ENCODE results near the gene LRP6. TPM values are rescaled to one million over a fixed set of nuclear protein-coding genes. Genes with fewer than 3 reads are reported as not detected.
A peak's percentile ranks its signal among the peaks of the same experiment; 100 is the strongest.
"Not testable (repeated sequence)": the region's sequence is repeated elsewhere in the genome, so short reads cannot be mapped to it uniquely, and the experiment has no call there.

Gene LRP6
- total RNA-seq, 2 experiments from 2014 or later: 1.4 to 1.6 TPM

GRCh38 chr12:12141000-12141399 lies 125.8 kb downstream of the LRP6 start:
- POLR2A ChIA-PET: no interaction called here
- DNase-seq: no peak
- no peak overlapping the region for H3K4me3 Mint-ChIP-seq
- peaks cover 2% of the 10 kb centered on the region for H3K27me3 Mint-ChIP-seq
- no peaks in the 10 kb centered on the region for H3K9me3 Mint-ChIP-seq
- no peak overlapping the region for H3K27ac Mint-ChIP-seq
- H3K4me1 Mint-ChIP-seq: no peaks in the 10 kb centered on the region
- no peaks in the 10 kb centered on the region for H3K36me3 Mint-ChIP-seq (ENCODE audit: low read depth)
- CTCF ChIA-PET: no interaction called here

GRCh38 chr12:12138203-12139154 lies 128.4 kb downstream of the LRP6 start:
- H3K36me3 Mint-ChIP-seq (ENCODE audit: low read depth): no peaks in the 10 kb centered on the region
- CTCF ChIA-PET: no interaction called here
- no peak overlapping the region for H3K4me3 Mint-ChIP-seq
- no peaks in the 10 kb centered on the region for H3K4me1 Mint-ChIP-seq
- H3K9me3 Mint-ChIP-seq: no peaks in the 10 kb centered on the region
- POLR2A ChIA-PET: no interaction called here
- peaks cover 2% of the 10 kb centered on the region for H3K27me3 Mint-ChIP-seq
- H3K27ac Mint-ChIP-seq: no peak overlapping the region
- DNase-seq: no peak

GRCh38 chr12:12133785-12134184 lies 133.1 kb downstream of the LRP6 start:
- H3K4me1 Mint-ChIP-seq: no peaks in the 10 kb centered on the region
- no peak overlapping the region for H3K4me3 Mint-ChIP-seq
- DNase-seq: no peak
- no peaks in the 10 kb centered on the region for H3K36me3 Mint-ChIP-seq (ENCODE audit: low read depth)
- no peaks in the 10 kb centered on the region for H3K9me3 Mint-ChIP-seq
- ChIA-PET CTCF (no interaction called here), POLR2A (no interaction called here)
- no peak overlapping the region for H3K27ac Mint-ChIP-seq
- no peaks in the 10 kb centered on the region for H3K27me3 Mint-ChIP-seq

- no peak overlapping the region for H3K4me3 Mint-ChIP-seq
- no peaks in the 10 kb centered on the region for H3K27me3 Mint-ChIP-seq
- no peak overlapping the region for H3K27ac Mint-ChIP-seq
- no peaks in the 10 kb centered on the region for H3K4me1 Mint-ChIP-seq
- no peaks in the 10 kb centered on the region for H3K9me3 Mint-ChIP-seq
- CTCF ChIA-PET: no interaction called here
- POLR2A ChIA-PET: no interaction called here
- DNase-seq: no peak
- no peaks in the 10 kb centered on the region for H3K36me3 Mint-ChIP-seq (ENCODE audit: low read depth)
Observed at GRCh38 chr12:12133259-12133658, 133.6 kb downstream of the LRP6 start.

DNA sequence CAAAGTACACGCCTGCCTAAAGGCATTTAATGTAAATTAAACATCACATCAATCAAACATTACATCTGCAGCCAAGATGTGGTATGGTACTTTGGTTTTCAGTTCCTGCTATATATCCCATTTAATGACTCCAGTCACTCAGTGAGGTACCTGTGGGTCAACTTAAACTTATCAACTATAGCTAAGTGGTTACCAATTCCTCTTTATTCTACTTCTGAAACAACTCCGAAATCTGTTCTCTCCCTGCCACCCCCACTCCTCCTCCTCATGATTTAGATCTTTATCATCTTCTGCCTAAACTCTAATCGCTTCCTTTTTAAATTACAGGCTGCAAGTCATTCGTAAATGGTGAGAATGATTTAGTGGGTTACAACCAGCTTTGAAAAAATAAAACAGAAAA lies 138.2 kb downstream of the LRP6 start:
- Mint-ChIP-seq H3K27ac (no peak overlapping the region), H3K4me3 (no peak overlapping the region), H3K36me3 (ENCODE audit: low read depth) (no peaks in the 10 kb centered on the region), H3K4me1 (no peaks in the 10 kb centered on the region), H3K9me3 (no peaks in the 10 kb centered on the region), H3K27me3 (no peaks in the 10 kb centered on the region)
- no peak for DNase-seq
- ChIA-PET CTCF (interaction anchor here (0.9 to 1.0 kb wide), 2 partner anchors 14 to 32 kb away, joined by 3 to 4 read pairs; no protein-coding TSS in a partner anchor), POLR2A (no interaction called here)

- Mint-ChIP-seq H3K27me3 (no peaks in the 10 kb centered on the region), H3K9me3 (no peaks in the 10 kb centered on the region), H3K36me3 (ENCODE audit: low read depth) (no peaks in the 10 kb centered on the region), H3K4me3 (no peak overlapping the region), H3K4me1 (no peaks in the 10 kb centered on the region), H3K27ac (no peak overlapping the region)
- ChIA-PET CTCF (no interaction called here), POLR2A (no interaction called here)
- DNase-seq: no peak
Observed at GRCh38 chr12:12127304-12127703, 139.5 kb downstream of the LRP6 start.

DNA sequence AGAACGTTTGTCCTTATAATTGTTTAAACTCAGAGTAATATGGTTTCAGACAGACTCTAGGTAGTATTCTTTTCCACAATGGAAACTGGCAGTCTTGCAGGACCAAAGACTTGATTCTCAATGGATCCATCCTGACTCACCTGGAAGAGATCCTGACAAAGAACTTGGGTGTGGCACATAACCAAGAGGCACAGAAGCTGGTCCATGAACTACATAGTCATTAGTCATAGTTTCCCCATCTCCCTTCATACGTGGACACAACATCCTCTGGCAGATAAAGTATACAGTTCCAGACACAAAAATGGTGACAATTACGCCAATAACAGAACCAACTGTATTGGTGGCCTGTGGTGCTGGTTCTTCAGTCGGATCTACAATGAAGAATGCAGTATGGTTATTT lies 140.3 kb downstream of the LRP6 start:
- Mint-ChIP-seq H3K9me3 (no peaks in the 10 kb centered on the region), H3K27me3 (no peaks in the 10 kb centered on the region), H3K4me3 (no peak overlapping the region), H3K27ac (no peak overlapping the region), H3K36me3 (ENCODE audit: low read depth) (no peaks in the 10 kb centered on the region), H3K4me1 (no peaks in the 10 kb centered on the region)
- ChIA-PET POLR2A (no interaction called here), CTCF (interaction anchor here (0.6 kb wide), 1 partner anchor 194 kb away, joined by 3 read pairs; no protein-coding TSS in a partner anchor)
- DNase-seq: no peak

DNA sequence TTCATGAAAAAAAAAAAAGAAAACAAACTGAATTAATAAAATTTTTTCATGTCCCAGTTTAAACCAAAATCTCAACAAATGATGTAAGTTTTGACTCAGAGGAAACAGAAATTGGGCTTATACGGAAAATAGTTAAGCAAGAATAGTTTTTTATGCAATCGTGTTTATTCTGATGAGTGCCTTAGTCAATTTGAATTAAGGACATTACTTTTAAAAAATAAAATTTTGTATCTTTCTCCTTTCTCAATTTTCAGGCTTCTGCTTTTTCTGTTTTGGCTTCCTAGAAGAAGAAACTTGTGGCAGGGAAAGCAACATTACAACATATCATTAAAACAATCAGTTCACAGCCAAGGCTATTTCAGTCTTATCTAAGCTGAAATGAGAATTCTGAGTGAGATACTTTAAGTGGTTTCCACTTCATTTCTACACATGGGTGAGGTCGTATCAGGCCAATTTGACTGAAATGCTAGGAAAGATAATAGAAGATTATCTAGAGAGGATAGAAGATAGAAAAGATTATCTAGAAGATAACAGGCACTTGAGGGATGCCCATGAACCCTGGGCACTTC lies 143.7 kb downstream of the LRP6 start:
- H3K4me1 Mint-ChIP-seq: no peaks in the 10 kb centered on the region
- no peaks in the 10 kb centered on the region for H3K27me3 Mint-ChIP-seq
- no peaks in the 10 kb centered on the region for H3K36me3 Mint-ChIP-seq (ENCODE audit: low read depth)
- no peak overlapping the region for H3K4me3 Mint-ChIP-seq
- no peak overlapping the region for H3K27ac Mint-ChIP-seq
- ChIA-PET POLR2A (no interaction called here), CTCF (no interaction called here)
- no peaks in the 10 kb centered on the region for H3K9me3 Mint-ChIP-seq
- DNase-seq: no peak

DNA sequence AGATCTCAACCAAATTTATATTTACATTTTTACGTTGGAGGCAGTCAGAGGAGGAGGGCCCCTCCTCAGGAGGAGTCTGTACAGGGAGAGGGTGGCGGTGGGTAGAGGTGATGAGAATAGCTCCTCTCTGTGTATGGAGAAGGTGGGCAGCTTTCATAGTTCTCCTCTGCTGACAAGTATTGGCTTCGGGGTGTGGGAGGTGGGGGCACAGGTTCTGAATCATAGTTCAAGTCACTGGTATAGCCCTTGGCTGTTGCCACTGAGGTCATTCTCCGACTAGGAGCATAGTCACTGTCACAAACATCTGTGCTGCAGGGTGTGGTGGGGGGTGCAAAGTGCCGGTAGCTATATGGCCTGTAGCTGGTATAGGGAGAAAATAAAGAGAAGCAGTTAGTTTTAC lies 145.8 kb downstream of the LRP6 start:
- CTCF ChIA-PET: interaction anchor here (0.7 kb wide), 1 partner anchor 19 kb away, joined by 4 read pairs; no protein-coding TSS in a partner anchor

DNA sequence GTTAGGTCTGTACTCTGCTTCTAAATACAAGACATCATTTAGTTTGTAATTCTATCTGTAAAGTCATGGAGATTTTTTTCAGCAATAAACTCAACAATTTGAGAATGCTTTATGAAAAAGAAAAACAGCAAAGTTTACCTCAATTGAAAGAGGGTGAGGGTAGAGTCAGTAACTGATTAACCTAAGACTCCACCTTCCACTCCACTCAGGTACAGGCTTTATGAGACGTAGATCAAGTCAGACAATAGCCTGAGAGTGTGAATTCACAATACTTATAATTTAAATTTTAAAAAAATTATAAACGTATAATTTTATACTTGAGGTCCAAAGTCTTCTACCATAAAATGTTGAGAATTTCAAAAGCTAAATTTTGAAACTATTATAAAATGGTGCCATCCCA lies 150.2 kb downstream of the LRP6 start:
- CTCF ChIA-PET: interaction anchor here (0.9 kb wide), 1 partner anchor 1966 kb away, joined by 3 read pairs; no protein-coding TSS in a partner anchor
- no peak overlapping the region for H3K27ac Mint-ChIP-seq
- no peaks in the 10 kb centered on the region for H3K4me1 Mint-ChIP-seq
- H3K4me3 Mint-ChIP-seq: no peak overlapping the region
- H3K36me3 Mint-ChIP-seq (ENCODE audit: low read depth): no peaks in the 10 kb centered on the region
- POLR2A ChIA-PET: no interaction called here
- no peak for DNase-seq
- H3K27me3 Mint-ChIP-seq: no peaks in the 10 kb centered on the region
- H3K9me3 Mint-ChIP-seq: no peaks in the 10 kb centered on the region

More for the DNA sequence above, 145.8 kb downstream of the LRP6 start:
- Mint-ChIP-seq H3K27me3 (no peaks in the 10 kb centered on the region), H3K4me3 (no peak overlapping the region), H3K36me3 (ENCODE audit: low read depth) (no peaks in the 10 kb centered on the region), H3K9me3 (no peaks in the 10 kb centered on the region), H3K4me1 (no peaks in the 10 kb centered on the region), H3K27ac (no peak overlapping the region)
- POLR2A ChIA-PET: no interaction called here
- DNase-seq: no peak

GRCh38 chr12:12115514-12115913 lies 151.3 kb downstream of the LRP6 start:
- Mint-ChIP-seq H3K4me1 (peaks cover 2% of the 10 kb centered on the region), H3K9me3 (no peaks in the 10 kb centered on the region), H3K27ac (no peak overlapping the region), H3K36me3 (ENCODE audit: low read depth) (no peaks in the 10 kb centered on the region), H3K27me3 (no peaks in the 10 kb centered on the region), H3K4me3 (no peak overlapping the region)
- CTCF ChIA-PET: interaction anchor here (0.7 kb wide), 1 partner anchor 557 kb away, joined by 3 read pairs; no protein-coding TSS in a partner anchor
- DNase-seq: no peak
- POLR2A ChIA-PET: no interaction called here

DNA sequence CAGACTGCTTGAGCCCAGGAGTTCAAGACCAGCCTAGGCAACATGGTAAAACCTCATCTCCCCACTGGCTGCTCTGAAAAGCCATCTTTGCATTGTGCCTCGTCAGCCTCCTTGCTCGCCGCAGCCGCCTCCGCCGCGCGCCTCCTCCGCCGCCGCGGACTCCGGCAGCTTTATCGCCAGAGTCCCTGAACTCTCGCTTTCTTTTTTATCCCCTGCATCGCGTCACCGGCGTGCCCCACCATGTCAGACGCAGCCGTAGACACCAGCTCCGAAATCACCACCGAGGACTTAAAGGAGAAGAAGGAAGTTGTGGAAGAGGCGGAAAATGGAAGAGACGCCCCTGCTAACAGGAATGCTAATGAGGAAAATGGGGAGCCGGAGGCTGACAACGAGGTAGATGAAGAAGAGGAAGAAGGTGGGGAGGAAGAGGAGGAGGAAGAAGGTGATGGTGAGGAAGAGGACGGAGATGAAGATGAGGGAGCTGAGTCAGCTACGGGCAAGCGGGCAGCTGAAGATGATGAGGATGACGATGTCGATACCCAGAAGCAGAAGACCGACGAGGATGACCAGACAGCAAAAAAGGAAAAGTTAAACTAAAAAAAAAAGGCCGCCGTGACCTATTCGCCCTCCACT lies 155.8 kb downstream of the LRP6 start:
- DNase-seq; CTCF ChIA-PET; H3K36me3 Mint-ChIP-seq (ENCODE audit: low read depth); H3K27me3 Mint-ChIP-seq; POLR2A ChIA-PET; H3K4me1 Mint-ChIP-seq: not testable (repeated sequence)
- peak overlapping the region; percentile 22 for H3K27ac Mint-ChIP-seq
- peaks cover 19% of the 10 kb centered on the region for H3K9me3 Mint-ChIP-seq
- H3K4me3 Mint-ChIP-seq: peak overlapping the region; percentile 72

- peaks cover 2% of the 10 kb centered on the region for H3K4me1 Mint-ChIP-seq
- ChIA-PET CTCF (no interaction called here), POLR2A (no interaction called here)
- H3K27ac Mint-ChIP-seq: no peak overlapping the region
- H3K4me3 Mint-ChIP-seq: no peak overlapping the region
- DNase-seq: no peak
- peaks cover 4% of the 10 kb centered on the region for H3K27me3 Mint-ChIP-seq
- H3K36me3 Mint-ChIP-seq (ENCODE audit: low read depth): peaks cover 9% of the 10 kb centered on the region
- H3K9me3 Mint-ChIP-seq: peaks cover 23% of the 10 kb centered on the region
Observed at GRCh38 chr12:12108441-12109058, 158.3 kb downstream of the LRP6 start.

All from activated CD4-positive, alpha-beta T cell treated with anti-CD3 and anti-CD28 coated beads, Interleukin-2, amount 10 ng/mL, durations not matched to agents 7 days and 5 days (primary cell).